HL-60/S4 treated with phorbol 12-myristate 13-acetate at 8.2 ng/mL for 4 days and 3 days (cell line): ENCODE data around the gene TMBIM1.

ENCODE experiments used
- in situ Hi-C: fragments of 300-500 bp; cut with MboI; formaldehyde crosslinking; loops from 2 replicates; pipeline ENCODE4 v1.15.0; 2022; ENCODE audit warnings: low sequenced_read_pairs

Gene TMBIM1

GRCh38 chr2:218259099-218259961 lies 33.0 kb downstream of the TMBIM1 start:
- in situ Hi-C loops = no loop called here

GRCh38 chr2:218257390-218257981 lies 34.8 kb downstream of the TMBIM1 start:
- in situ Hi-C loops = no loop called here

- in situ Hi-C loops = no loop called here
Observed at GRCh38 chr2:218256612-218257350, 35.5 kb downstream of the TMBIM1 start.

GRCh38 chr2:218255446-218255845 lies 36.9 kb downstream of the TMBIM1 start:
- in situ Hi-C loops = no loop called here

- in situ Hi-C loops = no loop called here
Observed at GRCh38 chr2:218253232-218253625, 39.1 kb downstream of the TMBIM1 start.

GRCh38 chr2:218252509-218253231 lies 39.6 kb downstream of the TMBIM1 start:
- in situ Hi-C loops = no loop called here

GRCh38 chr2:218249691-218250090 lies 42.6 kb downstream of the TMBIM1 start:
- in situ Hi-C loops = no loop called here

- in situ Hi-C loops = no loop called here
Observed at GRCh38 chr2:218245214-218245613, 47.1 kb downstream of the TMBIM1 start.

GRCh38 chr2:218244665-218245064 lies 47.6 kb downstream of the TMBIM1 start:
- in situ Hi-C loops = no loop called here

GRCh38 chr2:218244204-218244603 lies 48.1 kb downstream of the TMBIM1 start:
- in situ Hi-C loops = no loop called here

- in situ Hi-C loops = no loop called here
Observed at GRCh38 chr2:218238887-218239286, 53.4 kb downstream of the TMBIM1 start.

- in situ Hi-C loops = no loop called here
Observed at GRCh38 chr2:218236829-218237228, 55.5 kb downstream of the TMBIM1 start.

- in situ Hi-C loops = no loop called here
Observed at GRCh38 chr2:218235017-218235416, 57.3 kb downstream of the TMBIM1 start.

- in situ Hi-C loops = no loop called here
Observed at GRCh38 chr2:218234521-218234920, 57.8 kb downstream of the TMBIM1 start.

GRCh38 chr2:218233543-218233942 lies 58.8 kb downstream of the TMBIM1 start:
- in situ Hi-C loops = no loop called here

GRCh38 chr2:218230882-218231281 lies 61.4 kb downstream of the TMBIM1 start:
- in situ Hi-C loops = no loop called here

GRCh38 chr2:218229851-218230250 lies 62.5 kb downstream of the TMBIM1 start:
- in situ Hi-C loops = no loop called here

- in situ Hi-C loops = no loop called here
Observed at GRCh38 chr2:218229239-218229638, 63.1 kb downstream of the TMBIM1 start.

GRCh38 chr2:218228366-218229090 lies 63.8 kb downstream of the TMBIM1 start:
- in situ Hi-C loops = no loop called here

- in situ Hi-C loops = no loop called here
Observed at GRCh38 chr2:218226903-218227302, 65.4 kb downstream of the TMBIM1 start.
